HepG2 (cell line): ENCODE results near the gene ATP2A2. TPM values are rescaled to one million over a fixed set of nuclear protein-coding genes. Genes with fewer than 3 reads are reported as not detected.
A peak's percentile ranks its signal among the peaks of the same experiment; 100 is the strongest.

ENCODE experiments used
- E2F2 ChIP-seq: sonication (generic); formaldehyde crosslinking; IDR thresholded peaks from 2 replicates; pipeline ENCODE4 v1.4.0; 2020; ENCODE audit warnings: missing genetic modification reagents, borderline replicate concordance
- IKZF5 ChIP-seq: IDR thresholded peaks from 2 replicates; pipeline ENCODE4 v1.6.1; 2018; ENCODE audit warnings: missing genetic modification reagents, mild to moderate bottlenecking, missing compliant biosample characterization
- ISX ChIP-seq: sonication (generic); formaldehyde crosslinking; conservative IDR thresholded peaks from 2 replicates; pipeline ENCODE4 v1.5.0; 2020; ENCODE audit warnings: missing genetic modification reagents
- KAT2B ChIP-seq: fragments of 150-350 bp; IDR thresholded peaks from 2 replicates; pipeline ENCODE4 v1.6.1; 2014; ENCODE audit warnings: low read depth, low read length, borderline replicate concordance
- KIAA2018 ChIP-seq: sonication (generic); formaldehyde crosslinking; IDR thresholded peaks from 2 replicates; pipeline ENCODE4 v1.5.0; 2020; ENCODE audit warnings: mild to moderate bottlenecking, missing genetic modification reagents, borderline replicate concordance
- MAFG ChIP-seq: sonication (generic); formaldehyde crosslinking; IDR thresholded peaks from 2 replicates; pipeline ENCODE4 v1.5.1; 2020; ENCODE audit warnings: mild to moderate bottlenecking, missing genetic modification reagents
- NCOR1 ChIP-seq: fragments of 200-600 bp; sonication (generic); IDR thresholded peaks from 2 replicates; pipeline ENCODE4 v1.7.0; 2017; ENCODE audit warnings: antibody characterized with exemption, low read length, borderline replicate concordance
- TRAFD1 ChIP-seq: sonication (generic); formaldehyde crosslinking; IDR thresholded peaks from 2 replicates; pipeline ENCODE4 v1.5.1; 2020; ENCODE audit warnings: missing genetic modification reagents, mild to moderate bottlenecking, borderline replicate concordance
- ZBTB39 ChIP-seq: sonication (generic); formaldehyde crosslinking; IDR thresholded peaks from 2 replicates; pipeline ENCODE4 v1.5.0; 2020; ENCODE audit warnings: missing genetic modification reagents
- ZFP62 ChIP-seq: sonication (generic); formaldehyde crosslinking; IDR thresholded peaks from 2 replicates; pipeline ENCODE4 v1.4.0; 2020; ENCODE audit warnings: missing genetic modification reagents
- ZNF12 ChIP-seq: sonication (generic); formaldehyde crosslinking; IDR thresholded peaks from 2 replicates; pipeline ENCODE4 v1.5.0; 2020; ENCODE audit warnings: missing genetic modification reagents
- ZNF333 ChIP-seq: sonication (generic); formaldehyde crosslinking; IDR thresholded peaks from 2 replicates; pipeline ENCODE4 v1.4.0; 2020; ENCODE audit warnings: mild to moderate bottlenecking, missing genetic modification reagents, borderline replicate concordance
- polyA plus RNA-seq, 8 experiments: library from polyadenylated mRNA; depleted of rRNA in 3 of 8; stranded (reverse) in 7 of 8; unstranded in 1 of 8; fragments of >200 nt; fragmentation: Illumina TruSeq in 4 of 8; extraction: Trizol in 4 of 8; gene quantifications; 2 replicates each; pipeline versions ENCODE4 v1.2.1 to v1.2.3, GENCODE V29; 2011 to 2016; ENCODE audit warnings: low read depth in 4 of 8, missing spikeins in 1 of 8, mixed read lengths in 1 of 8; ENCODE audit not compliant: insufficient read depth in 1 of 8
- total RNA-seq, 5 experiments: library from RNA; depleted of rRNA; stranded (reverse); fragments of >200 nt; fragmentation: Illumina TruSeq; extraction: Trizol; gene quantifications; 2 replicates each; pipeline ENCODE4 v1.2.3, GENCODE V29; 2016; ENCODE audit warnings: low read depth in 1 of 5

Gene ATP2A2
- total and polyA plus RNA-seq, 2 of the 13 experiments (the other 11 are each of a cell fraction or from before 2014, with no cell fraction given) = 35.4 to 85.5 TPM

- no peak for TF ChIP-seq KIAA2018 (CRISPR knock-in tag)
- no peak for TF ChIP-seq E2F2 (CRISPR knock-in tag)
- no peak for TF ChIP-seq ZBTB39 (CRISPR knock-in tag)
- TF ChIP-seq ZNF333 (CRISPR knock-in tag) = no peak
- TF ChIP-seq ZNF12 (CRISPR knock-in tag) = 0 out of 2 replicates have a peak, but pooled peaks have one; percentile 15
- peak; percentile 63; the same call in 1 of the 2 replicates for TF ChIP-seq NCOR1
- no peak for TF ChIP-seq IKZF5 (CRISPR knock-in tag)
- TF ChIP-seq ISX (CRISPR knock-in tag) = no peak
- TF ChIP-seq MAFG (CRISPR knock-in tag) = no peak
- no peak for TF ChIP-seq TRAFD1 (CRISPR knock-in tag)
- no peak for TF ChIP-seq ZFP62 (CRISPR knock-in tag)
- TF ChIP-seq KAT2B = no peak
These were observed 18.3 kb upstream of the ATP2A2 start (continued) for GRCh38 chr12:110262442-110263388.
